ENCODE results near the gene CCNL2. TPM values are rescaled to one million over a fixed set of nuclear protein-coding genes. Genes with fewer than 3 reads are reported as not detected.

CCNL2 gene
- total and polyA plus RNA-seq, 2 of the 13 experiments (the other 11 are each of a cell fraction or from before 2014, with no cell fraction given) = 105 to 340 TPM

- peak; percentile 97 for TF ChIP-seq HNF1A (IDR thresholded peaks at IDR 0.05; ENCODE audit: low read depth)
- TF ChIP-seq HNF1A (CRISPR knock-in tag; IDR thresholded peaks at IDR 0.05; ENCODE audit: borderline replicate concordance) = peak; percentile 98
- no peak for TF ChIP-seq MYNN (CRISPR knock-in tag; IDR thresholded peaks at IDR 0.05; ENCODE audit: low read depth)
- no peak for TF ChIP-seq MTA1 (CRISPR knock-in tag; IDR thresholded peaks at IDR 0.05; ENCODE audit: borderline replicate concordance)
- no peak for TF ChIP-seq ZNF552 (CRISPR knock-in tag; IDR thresholded peaks at IDR 0.05; ENCODE audit: borderline replicate concordance)
- TF ChIP-seq PRMT3 (CRISPR knock-in tag; IDR thresholded peaks at IDR 0.05; ENCODE audit: borderline replicate concordance, low read depth) = 0 out of 2 replicates have a peak, but pooled peaks have one; percentile 20
- TF ChIP-seq BRF2 (CRISPR knock-in tag; IDR thresholded peaks at IDR 0.05) = no peak
- no peak for TF ChIP-seq ATM (IDR thresholded peaks at IDR 0.05; ENCODE audit: borderline replicate concordance)
- TF ChIP-seq DNMT1 (CRISPR knock-in tag; IDR thresholded peaks at IDR 0.05) = no peak
- TF ChIP-seq CBX5 (CRISPR knock-in tag; IDR thresholded peaks at IDR 0.05; ENCODE audit: borderline replicate concordance) = no peak
- peak; percentile 30 for TF ChIP-seq AGO2 (optimal IDR thresholded peaks at IDR 0.05; ENCODE audit: low read depth, low read length)
- no peak for TF ChIP-seq ZNF33A (CRISPR knock-in tag; IDR thresholded peaks at IDR 0.05; ENCODE audit: borderline replicate concordance)
- TF ChIP-seq IKZF5 (CRISPR knock-in tag; IDR thresholded peaks at IDR 0.05) = peak; percentile 65; the same call in 1 of the 2 replicates
- TF ChIP-seq TARDBP (CRISPR knock-in tag; IDR thresholded peaks at IDR 0.05) = 0 out of 2 replicates have a peak, but pooled peaks have one; percentile 25
- TF ChIP-seq SATB2 (CRISPR knock-in tag; IDR thresholded peaks at IDR 0.05) = no peak
- no peak for TF ChIP-seq ZFP1 (CRISPR knock-in tag; IDR thresholded peaks at IDR 0.05)
- no peak for TF ChIP-seq KMT2B (CRISPR knock-in tag; IDR thresholded peaks at IDR 0.05)
- peak; percentile 36; the same call in 1 of the 2 replicates for TF ChIP-seq HDAC2 (CRISPR knock-in tag; IDR thresholded peaks at IDR 0.05)
- TF ChIP-seq SCMH1 (CRISPR knock-in tag; IDR thresholded peaks at IDR 0.05; ENCODE audit: borderline replicate concordance) = no peak
- TF ChIP-seq ZNF547 (CRISPR knock-in tag; IDR thresholded peaks at IDR 0.05) = no peak
- TF ChIP-seq YY1 (IDR thresholded peaks at IDR 0.05; ENCODE audit: insufficient read depth, insufficient replicate concordance, low read depth, low read length) = peak; percentile 28
- no peak for TF ChIP-seq RBM22 (optimal IDR thresholded peaks at IDR 0.05; ENCODE audit: low read length)
- TF ChIP-seq ZFP37 (CRISPR knock-in tag; IDR thresholded peaks at IDR 0.05; ENCODE audit: borderline replicate concordance) = no peak
- TF ChIP-seq ZNF275 (CRISPR knock-in tag; IDR thresholded peaks at IDR 0.05; ENCODE audit: borderline replicate concordance) = no peak
Observed at GRCh38 chr1:1437904-1438376, 38.8 kb upstream of the CCNL2 start (continued).
